ELF-1 (cell line): ENCODE measurements around the gene NFATC3.
A peak's percentile ranks its signal among the peaks of the same experiment; 100 is the strongest.

Source experiments
- DNase-seq: peaks from one replicate; pipeline ENCODE4 v3.0.0-alpha.2; 2016; ENCODE audit warnings: low read depth, low spot score

Gene NFATC3

GRCh38 chr16:68229431-68230175, 144.4 kb downstream of the NFATC3 start:
- DNase-seq, result peak; percentile 71

GRCh38 chr16:68230176-68230571, 145.0 kb downstream of the NFATC3 start:
- no peak for DNase-seq

- DNase-seq, result no peak
Observed at GRCh38 chr16:68230956-68231355, 145.8 kb downstream of the NFATC3 start.

- no peak for DNase-seq
Observed at GRCh38 chr16:68231384-68232136, 146.4 kb downstream of the NFATC3 start.

GRCh38 chr16:68232335-68232734, 147.2 kb downstream of the NFATC3 start:
- no peak for DNase-seq

GRCh38 chr16:68233085-68233834, 148.1 kb downstream of the NFATC3 start:
- DNase-seq, result no peak

- no peak for DNase-seq
Observed at GRCh38 chr16:68233835-68234187, 148.6 kb downstream of the NFATC3 start.

GRCh38 chr16:68234188-68235107, 149.3 kb downstream of the NFATC3 start:
- DNase-seq, result peak; percentile 82

- DNase-seq, result peak; percentile 76
Observed at GRCh38 chr16:68235108-68235886, 150.1 kb downstream of the NFATC3 start.

GRCh38 chr16:68235887-68236136, 150.6 kb downstream of the NFATC3 start, which contains the start of gene ESRP2:
TSS of gene ESRP2 (minus strand) at chr16:68236127. CDS start at chr16:68236045, 82 bp downstream.
- no peak for DNase-seq

GRCh38 chr16:68236137-68236825, 151.1 kb downstream of the NFATC3 start:
- DNase-seq, result peak; percentile 86

- DNase-seq, result peak; percentile 63
Observed at GRCh38 chr16:68236826-68237242, 151.7 kb downstream of the NFATC3 start.

- DNase-seq, result peak; percentile 100
Observed at GRCh38 chr16:68237243-68238028, 152.3 kb downstream of the NFATC3 start.

- no peak for DNase-seq
Observed at GRCh38 chr16:68238029-68238345, 152.8 kb downstream of the NFATC3 start.

- DNase-seq, result no peak
Observed at GRCh38 chr16:68242085-68242484, 156.9 kb downstream of the NFATC3 start.

- no peak for DNase-seq
Observed at GRCh38 chr16:68242926-68243858, 158.0 kb downstream of the NFATC3 start.

GRCh38 chr16:68244481-68244902, 159.3 kb downstream of the NFATC3 start:
- no peak for DNase-seq
